HG02588 (cell line): ENCODE results near the gene CCDC187.
A peak's percentile ranks its signal among the peaks of the same experiment; 100 is the strongest.
"Not testable (repeated sequence)": the region's sequence is repeated elsewhere in the genome, so short reads cannot be mapped to it uniquely, and the experiment has no call there.

ENCODE experiments used
- ATAC-seq: cut with Tn5 transposase; IDR thresholded peaks from one replicate; pipeline ENCODE4 v1.9.1; 2021; ENCODE audit warnings: mild to moderate bottlenecking, moderate library complexity; ENCODE audit not compliant: unreplicated experiment

The CCDC187 gene

DNA sequence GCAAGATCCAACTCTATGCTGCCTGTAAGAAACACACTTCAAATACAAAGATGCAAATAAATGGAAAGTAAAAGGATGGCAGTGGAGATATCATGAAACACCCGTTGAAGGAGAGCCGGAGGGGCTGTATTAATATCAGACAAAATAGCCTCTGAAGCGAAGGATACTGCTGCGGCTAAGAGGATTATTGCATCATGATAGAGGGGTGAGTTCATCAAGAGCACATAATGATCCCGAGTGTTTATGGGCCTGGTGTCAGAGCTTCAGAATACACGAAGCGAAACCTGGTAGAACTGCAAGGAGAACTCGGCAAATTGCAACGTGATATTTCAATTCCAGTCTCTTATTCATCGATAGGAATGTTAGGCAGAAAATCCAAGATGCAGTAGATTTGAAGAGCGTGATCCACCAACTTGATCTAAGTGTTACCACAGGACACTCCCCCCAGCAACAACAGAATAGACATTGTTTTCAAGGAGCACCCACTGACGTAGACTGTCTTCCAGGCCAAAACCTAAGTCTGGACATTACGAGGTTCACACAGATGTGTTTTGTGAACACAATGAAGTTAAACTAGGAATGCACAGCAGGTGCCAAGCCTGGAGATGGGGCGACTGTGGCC is 30.5 kb downstream of the CCDC187 start:
- ATAC-seq = no peak

DNA sequence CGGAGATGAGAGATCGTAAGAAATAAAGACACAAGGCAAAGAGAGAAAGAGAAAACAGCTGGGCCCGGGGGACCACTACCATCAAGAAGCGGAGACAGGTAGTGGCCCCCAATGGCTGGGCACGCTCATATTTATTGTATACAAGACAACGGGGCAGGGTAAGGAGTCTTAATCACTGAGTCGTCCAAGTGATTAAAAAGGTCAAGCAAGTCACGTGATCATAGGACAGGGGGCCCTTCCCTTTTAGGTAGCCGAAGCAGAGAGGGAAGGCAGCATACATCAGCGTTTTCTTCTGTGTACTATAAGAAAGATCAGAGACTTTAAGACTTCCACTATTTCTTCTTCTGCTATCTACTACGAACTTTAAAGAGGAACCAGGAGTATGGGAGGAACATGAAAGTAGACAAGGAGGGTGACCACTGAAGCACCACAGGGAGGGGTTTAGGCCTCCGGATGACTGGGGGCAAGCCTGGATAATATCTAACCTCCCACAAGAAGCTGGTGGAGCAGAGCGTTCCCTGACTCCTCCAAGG is 33.7 kb downstream of the CCDC187 start:
- no peak for ATAC-seq

DNA sequence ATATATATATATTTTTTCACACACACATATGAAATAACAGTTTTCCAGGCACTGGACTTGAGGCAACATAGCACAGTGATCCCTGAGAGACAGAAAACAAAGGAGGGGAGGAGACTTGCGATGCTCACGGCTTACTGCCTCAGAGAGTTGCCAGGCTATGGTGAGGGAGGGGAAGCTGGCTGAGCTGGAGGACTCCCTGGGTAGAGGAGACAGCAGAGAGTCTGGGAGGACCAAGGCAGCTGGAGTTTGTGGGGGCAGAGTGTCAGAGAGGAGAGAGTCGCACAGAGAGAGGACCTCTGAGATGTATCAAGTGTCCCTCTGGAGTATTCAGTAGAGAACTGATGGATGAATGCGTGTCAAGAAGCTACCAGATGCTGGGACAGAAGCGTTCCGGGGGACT is 35.2 kb downstream of the CCDC187 start:
- no peak for ATAC-seq

DNA sequence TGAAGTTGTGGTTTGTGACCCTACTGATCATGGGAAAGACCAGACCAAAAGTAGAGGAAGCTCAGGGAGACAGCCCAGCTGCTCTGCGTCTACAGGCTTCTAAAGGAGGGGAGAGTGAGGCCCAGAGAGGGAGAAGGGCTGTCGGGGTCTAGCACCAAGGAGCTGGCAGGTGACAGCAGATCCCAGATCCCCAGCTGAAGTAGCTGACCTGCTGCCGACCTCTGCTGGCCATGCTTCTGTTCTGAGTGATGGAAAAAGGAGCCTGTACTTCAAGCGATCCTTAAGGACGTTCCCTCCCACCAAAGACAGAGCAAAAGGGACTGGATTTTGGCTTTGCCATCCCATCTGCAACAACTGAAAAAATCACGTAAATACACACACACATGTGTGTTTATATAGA is 35.6 kb downstream of the CCDC187 start:
- no peak for ATAC-seq

DNA sequence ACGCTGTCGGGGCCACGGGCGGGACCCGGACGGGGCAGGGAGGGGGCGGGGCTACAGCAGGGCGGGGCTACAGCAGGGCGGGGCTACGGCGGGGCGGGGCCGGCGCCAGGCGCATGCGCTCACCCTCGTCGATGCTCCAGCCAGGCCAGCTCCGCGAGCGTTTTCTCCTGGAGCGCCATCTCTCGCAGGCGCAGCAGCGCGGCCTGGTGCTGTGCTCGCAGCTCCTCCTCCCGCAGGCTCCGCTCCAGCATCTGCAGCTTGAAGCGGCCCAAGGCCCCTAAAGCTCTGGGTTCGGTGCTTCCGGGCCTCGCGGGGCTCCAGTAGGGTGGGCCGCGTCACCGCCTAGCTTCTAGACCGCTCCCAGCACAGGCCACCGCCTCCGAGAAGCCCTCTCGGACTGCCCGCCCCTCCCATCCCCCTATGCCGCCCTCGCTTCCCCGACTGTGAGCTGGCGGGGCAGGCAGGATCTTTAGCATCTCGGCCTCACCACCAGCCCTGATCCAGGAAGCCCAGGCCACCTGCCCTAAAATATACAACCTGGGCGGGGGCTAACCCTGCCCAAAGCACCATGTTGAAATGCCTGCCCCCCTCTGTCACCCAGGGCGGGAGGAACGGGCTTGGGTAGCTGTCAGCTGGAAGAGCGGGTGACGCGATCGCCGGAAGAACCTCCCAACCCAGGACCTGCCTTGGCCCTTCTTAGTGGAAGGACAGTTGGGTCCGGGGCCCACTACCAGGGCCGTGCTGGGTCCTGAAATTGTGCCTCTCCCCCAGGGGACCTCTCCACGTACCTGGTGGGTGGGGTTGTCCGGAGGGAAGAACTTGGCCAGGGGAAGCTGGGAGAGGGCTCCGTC is 36.4 kb downstream of the CCDC187 start:
- peak; percentile 64 for ATAC-seq

DNA sequence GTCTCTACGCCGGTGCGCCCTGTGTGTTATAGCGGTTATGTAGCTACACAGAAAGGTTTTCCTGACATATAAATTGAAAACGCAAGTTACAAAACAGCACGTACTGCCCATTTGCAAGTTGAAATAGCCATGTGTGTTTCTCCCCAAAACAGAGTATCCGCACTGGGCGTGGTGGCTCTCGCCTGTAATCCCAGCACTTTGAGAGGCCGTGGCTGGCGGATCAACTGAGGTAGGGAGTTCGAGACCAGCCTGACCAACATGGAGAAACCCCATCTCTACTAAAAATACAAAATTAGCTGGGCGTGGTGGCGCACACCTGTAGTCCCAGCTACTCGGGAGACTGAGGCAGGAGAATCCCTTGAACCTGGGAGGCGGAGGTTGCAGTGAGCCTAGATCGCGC is 37.3 kb downstream of the CCDC187 start:
- not testable (repeated sequence) for ATAC-seq

DNA sequence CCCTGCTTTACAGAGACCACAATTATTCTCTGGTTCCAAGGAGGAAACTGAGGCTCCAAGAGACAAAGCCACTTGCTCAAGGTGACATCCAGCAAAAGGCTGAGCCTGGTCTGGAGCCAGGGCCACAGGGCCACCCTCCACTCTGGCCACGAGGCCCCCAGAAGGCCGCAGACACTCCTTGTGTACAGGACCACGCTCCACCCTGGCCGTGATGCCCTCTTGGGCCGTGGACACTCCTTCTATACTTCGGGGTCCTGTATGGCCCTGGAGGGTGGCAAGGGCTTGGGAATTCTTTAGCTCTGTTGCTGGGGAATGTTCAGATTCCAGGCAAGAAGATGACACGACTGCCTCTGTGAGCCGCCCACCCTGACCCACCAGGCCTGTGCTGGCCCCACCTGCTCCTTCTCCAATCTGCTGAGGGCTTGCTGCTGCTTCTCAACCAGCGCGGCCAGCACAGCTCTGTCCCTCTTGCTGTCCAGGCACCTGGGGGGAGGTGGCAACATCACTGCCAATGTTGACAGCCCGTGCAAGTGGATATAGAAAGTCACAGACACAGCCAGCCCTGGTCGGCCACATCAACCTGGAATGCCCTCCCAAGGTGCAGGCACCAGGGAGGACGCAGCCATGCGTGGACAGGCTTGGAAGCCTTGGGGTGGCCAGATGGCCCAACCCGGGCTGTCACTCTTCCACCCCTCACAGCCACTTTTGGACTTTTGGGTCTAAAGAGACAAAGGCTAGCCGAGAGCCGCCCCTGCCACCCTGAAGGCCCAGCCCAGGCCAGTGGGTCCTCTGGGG is 38.1 kb downstream of the CCDC187 start:
- ATAC-seq = no peak

DNA sequence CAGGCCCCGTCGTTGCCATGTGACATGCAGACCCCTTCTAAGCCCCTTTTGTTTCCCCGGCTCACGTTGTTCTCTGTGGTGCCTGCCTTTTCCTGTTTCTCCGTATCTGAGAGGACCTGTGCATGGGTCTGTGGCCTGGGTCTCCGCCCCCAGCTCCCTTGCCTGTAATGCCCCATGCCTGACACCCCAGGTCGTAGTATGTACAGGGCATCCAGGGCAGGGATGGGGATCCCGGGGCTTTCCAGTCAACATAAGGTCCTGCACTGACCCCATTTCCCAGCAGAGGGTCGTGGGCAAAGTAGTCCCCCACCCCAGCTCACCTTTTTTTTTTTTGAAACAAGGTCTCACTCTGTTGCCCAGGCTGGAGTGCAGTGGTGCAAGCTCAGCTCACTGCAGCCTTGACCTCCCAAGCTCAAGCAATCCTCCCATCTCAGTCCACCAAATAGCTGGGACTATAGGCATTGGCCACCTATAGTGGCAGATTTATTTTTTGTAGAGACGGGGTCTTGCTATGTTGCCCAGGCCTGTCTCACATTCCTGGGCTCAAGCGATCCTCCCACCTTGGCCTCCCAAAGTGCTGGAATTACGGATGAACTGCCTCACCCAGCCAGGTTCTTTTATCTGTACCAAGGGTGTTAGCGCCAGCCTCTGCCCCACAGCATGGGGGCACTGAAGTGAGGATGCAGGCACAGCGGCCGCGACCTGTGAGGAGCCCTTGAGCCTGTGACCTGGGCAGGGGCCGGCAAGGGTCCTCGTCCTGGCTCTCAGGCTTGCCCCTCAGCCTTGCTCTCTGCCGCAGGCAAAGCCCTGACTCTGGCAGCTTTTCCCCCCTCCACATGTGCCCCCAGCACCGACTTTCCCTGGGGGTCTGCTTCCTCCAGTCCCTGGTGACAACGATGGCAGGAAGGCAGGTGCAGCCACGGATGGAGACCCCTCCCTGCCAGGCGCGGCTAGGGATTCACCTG is 39.2 kb downstream of the CCDC187 start:
- ATAC-seq = no peak

DNA sequence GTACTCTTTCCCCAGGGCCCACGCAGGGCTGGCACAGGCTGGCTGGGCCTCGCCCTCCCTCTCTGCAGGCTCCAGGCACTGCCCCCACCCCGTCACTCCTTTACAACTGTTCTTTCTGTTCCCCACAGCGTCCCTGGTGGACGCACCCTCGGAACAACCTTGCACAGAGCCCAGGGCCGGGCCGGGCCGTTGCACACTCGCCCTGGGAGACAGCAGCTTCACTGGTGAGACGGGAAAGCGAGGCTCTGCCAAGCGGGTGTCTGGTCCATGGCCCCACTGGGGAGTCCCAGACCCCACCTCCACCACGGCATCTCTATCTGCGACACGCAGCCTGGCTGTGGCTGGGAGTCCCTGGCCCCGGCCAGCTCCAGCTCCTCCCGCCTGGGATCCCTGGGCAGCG is 39.9 kb downstream of the CCDC187 start:
- ATAC-seq = no peak

DNA sequence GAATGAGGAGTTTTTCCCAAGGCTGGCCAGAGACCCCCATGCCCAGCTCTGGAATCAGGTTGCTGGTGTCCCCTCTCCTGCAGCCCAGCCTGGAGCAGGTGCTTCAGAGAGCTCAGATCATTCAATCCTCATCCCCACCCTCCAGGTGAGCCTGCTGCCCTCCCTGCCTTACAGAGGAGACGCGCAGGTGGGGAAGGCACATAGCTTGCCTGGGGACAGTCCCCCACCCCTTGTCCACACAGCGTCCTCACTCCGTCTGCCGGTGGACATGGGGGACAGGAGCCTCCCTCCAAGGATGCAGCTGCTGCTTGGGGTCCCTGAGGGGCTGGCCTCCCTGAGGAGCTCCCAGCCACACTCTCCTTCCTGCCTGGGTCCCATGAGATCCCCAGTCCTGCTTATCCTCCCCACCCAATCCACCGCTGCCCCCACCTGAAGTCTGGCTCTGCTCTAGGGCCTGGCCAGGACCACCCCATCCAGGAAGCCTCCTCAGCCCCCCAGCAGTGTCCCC is 41.2 kb downstream of the CCDC187 start:
- no peak for ATAC-seq

DNA sequence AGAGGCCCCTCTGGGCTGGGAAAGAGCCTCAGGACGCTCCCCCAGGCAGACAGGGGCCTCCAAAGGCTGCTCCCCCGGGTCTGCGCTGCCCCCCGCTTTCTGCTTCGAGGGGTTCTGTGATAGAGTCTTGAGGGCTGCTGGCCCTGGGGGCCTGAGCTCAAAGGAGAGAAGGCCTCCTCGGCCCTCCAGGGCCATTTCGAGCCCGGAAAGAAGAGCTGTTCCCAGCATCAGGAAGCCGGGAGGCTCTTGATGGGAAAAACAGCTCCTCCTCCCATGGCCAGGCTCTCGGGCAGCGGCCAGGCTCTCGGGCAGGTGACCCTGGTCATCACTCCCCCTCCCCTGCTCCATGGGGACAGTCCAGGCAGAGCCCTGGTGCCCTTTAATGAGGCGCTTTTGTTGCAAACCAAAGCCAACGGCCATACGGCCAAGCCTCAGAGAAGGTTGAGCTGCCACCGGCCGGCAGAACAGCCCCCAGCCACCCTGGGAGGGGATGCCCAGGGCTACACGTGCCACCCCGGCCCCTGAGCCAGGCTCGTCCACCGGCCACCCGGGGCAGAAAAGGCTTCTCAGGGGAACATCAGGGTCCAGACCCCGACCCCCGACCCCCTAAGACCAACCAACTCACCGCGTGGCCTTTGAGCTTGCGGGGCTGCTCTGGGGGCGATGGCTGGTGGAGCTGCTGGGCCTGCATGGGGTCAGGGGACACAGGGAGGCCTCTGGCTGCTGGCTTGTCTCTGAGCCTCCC is 42.0 kb downstream of the CCDC187 start:
- no peak for ATAC-seq

DNA sequence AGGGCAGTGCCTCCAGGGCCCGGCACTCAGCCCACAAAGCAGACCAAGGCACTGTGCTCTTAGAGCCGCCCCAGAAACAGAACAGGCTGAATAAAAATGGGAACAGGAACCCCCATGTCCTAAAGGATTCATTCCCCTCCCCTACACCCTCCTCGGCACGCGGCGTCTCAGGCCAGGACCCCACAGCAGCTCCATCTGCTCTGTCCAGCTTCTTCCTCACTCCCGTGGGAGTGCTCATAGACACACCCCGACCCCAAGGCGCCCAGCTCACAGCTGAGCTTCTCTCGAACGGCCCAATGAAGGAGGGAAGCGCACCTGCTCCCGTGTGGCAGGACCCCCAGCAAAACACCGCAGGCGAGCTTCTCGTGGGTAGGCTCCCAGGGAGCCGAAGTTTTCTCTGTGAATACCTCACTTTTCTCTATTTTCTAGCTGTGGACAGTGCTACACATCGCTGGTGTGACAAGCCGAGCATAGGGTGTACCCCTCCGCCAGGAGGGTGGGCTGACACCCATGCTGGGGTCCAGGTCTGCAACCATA is 42.9 kb downstream of the CCDC187 start:
- ATAC-seq = no peak

DNA sequence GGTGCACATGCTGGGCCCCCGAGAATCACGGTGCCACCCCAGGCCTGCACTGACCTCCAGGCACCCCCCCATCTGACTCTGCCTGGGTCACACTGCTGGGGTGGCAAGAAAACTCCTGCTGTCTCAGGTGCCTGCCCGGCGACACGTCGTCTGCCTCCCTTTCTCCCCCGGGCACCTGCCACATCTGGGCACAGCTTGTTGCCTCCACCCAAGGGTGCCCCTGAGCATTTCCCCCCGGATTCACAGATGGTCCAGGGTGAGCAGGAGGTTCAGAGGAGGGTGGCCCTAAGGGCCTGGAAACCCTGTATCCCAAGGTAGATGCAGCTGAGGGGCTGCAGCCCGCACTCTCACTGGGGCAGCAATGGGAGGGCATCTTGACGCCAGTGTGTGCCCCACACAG is 43.4 kb downstream of the CCDC187 start:
- no peak for ATAC-seq

DNA sequence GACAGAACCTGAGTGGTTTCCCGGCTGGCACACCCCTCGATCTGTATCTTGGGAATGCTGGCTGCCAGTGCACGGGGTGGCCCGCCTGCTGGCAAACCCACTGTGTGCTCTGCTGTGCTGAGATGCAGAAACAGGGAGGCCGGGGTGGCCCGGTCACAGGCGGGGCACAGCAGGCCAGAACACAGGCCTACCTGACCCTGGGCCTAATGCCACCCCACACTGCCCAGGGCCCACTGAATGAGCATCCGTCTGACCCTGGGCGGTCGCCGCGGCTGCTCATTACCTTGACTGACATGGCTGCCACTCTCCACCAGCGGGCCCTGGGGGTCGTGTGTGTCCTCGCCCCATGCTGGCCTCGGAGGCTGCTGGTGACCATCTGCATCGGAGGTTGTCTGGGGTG is 44.1 kb downstream of the CCDC187 start:
- no peak for ATAC-seq

DNA sequence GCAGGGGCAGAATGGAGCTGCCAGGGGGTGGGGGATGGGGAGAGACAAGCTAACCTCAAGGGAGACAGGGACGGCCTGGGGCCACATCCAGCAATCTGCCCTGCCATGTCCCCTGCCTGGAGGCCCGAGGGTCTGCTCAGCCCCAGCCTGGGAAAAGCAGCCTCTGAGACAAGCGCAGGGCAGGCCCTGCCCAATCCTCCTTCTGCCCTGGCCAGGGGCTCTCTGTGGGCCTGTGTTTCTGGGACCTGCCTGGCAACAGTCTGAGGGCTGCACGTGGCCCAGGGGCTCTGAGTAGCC is 44.4 kb downstream of the CCDC187 start:
- no peak for ATAC-seq

DNA sequence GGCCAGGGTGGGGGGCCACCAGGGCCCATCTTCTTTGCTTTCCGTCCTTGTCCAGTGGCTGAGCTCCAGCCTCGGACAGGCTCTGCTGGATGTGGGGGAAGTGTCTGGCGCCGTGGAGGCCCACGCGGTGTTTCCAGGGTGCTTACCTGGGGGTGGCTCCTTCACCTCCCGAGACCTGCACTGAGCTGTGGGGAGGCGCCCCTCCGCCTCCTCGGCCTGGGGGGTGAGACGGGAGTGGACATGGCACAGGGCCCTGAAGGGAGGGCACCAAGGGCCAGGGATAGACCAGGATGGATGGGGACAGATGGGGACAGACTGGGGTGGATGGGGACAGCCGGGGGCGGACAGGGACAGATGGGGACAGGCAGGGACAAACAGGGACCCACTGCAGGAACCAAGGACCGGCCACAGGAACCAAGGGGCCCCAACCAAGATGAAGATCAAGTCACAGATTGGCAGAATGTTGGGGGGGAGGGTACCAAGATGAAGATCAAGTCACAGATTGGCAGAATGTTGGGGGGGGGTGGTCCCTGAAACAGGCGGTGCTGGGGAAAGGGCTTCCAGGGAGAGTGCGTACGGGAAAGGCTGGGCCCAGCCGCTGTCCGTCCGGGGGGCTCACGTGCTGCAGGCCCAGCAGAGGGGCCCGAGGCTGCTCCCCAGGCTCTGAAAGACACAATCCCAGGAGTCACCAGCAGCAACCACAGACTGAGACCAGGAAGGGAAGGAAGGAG is 44.9 kb downstream of the CCDC187 start:
- ATAC-seq = no peak

DNA sequence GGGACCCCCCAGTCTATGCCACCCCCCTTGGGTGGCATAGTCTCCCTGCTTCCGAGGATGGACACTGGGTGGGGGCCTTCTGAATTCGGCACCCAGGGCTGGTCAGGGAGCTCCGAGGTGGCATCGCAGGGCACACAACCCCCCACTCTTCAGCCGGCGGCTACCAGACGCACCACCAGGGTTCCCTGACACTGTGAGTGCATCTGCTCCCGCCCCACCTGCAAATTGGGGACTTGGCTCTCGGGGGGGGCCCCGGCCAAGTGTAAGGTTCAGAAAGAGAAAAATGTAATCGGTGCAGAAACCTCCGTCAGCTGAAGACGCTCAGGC is 45.6 kb downstream of the CCDC187 start:
- ATAC-seq = no peak

DNA sequence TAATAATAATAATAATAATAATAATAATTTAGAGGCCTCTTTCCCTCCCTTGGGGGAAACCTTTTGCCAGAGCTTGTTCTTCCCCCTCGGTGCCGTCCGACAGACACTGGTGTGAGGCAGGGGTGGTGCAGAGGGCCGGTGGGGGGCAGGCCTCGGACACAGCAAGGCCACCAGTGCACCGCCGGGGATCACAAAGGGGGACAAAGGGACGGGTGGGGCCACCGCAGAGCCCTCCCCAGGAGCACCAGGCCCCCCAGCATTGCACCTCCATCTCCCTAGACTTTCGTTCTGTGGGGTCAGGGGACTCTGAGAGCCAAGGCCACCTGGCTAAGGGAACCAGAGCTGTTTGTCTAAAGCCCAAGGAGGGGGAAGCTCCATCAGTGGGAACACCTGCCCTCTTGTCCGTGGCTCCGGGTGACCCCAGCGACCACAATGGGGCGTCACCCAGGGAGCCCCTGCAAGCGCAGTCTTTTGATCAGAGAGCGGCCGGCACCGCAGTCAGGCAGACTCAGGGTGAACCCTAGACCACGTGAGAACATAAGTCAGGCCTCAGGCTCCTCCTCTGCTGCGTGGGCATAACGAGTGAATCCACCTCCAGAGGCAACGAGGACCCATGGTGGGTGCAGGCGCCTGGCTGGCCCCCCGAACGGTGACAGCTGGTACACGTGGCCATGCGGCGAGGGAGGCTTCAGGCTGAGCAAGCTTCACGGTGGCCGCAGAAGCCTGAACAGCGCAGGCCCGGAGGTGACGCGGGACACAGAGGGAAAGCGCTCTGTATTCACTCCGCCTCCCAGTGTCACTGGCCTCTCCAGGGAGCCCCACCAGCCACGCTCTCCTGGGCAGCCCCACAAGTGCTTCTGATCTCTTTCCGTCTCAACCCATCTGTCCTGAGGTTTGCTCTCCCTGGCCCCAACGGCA is 46.3 kb downstream of the CCDC187 start:
- ATAC-seq = no peak
